D341Med (cell line): ENCODE results near the gene ADAM12.
"Not testable (repeated sequence)": the region's sequence is repeated elsewhere in the genome, so short reads cannot be mapped to it uniquely, and the experiment has no call there.

ENCODE experiments used
- DNase-seq: peaks from one replicate; pipeline ENCODE4 v3.0.0; 2012; ENCODE audit warnings: low spot score

Gene ADAM12

GRCh38 chr10:126177417-126178030 lies 210.8 kb downstream of the ADAM12 start:
- no peak for DNase-seq

GRCh38 chr10:126175641-126176262 lies 212.5 kb downstream of the ADAM12 start:
- no peak for DNase-seq

GRCh38 chr10:126172755-126173154 lies 215.5 kb downstream of the ADAM12 start:
- DNase-seq = not testable (repeated sequence)

GRCh38 chr10:126171555-126171954 lies 216.7 kb downstream of the ADAM12 start:
- DNase-seq = no peak

- DNase-seq = no peak
These were observed 217.5 kb downstream of the ADAM12 start for GRCh38 chr10:126170776-126171175.

GRCh38 chr10:126170371-126170770 lies 217.9 kb downstream of the ADAM12 start:
- no peak for DNase-seq

GRCh38 chr10:126169899-126170298 lies 218.4 kb downstream of the ADAM12 start:
- DNase-seq = no peak

- no peak for DNase-seq
These were observed 221.5 kb downstream of the ADAM12 start for GRCh38 chr10:126166797-126167196.

- no peak for DNase-seq
These were observed 222.4 kb downstream of the ADAM12 start for GRCh38 chr10:126165874-126166273.

- DNase-seq = no peak
These were observed 224.8 kb downstream of the ADAM12 start for GRCh38 chr10:126163506-126163905.

- DNase-seq = no peak
These were observed 226.6 kb downstream of the ADAM12 start for GRCh38 chr10:126161691-126162090.

- no peak for DNase-seq
These were observed 227.2 kb downstream of the ADAM12 start for GRCh38 chr10:126160971-126161630.

GRCh38 chr10:126160571-126160970 lies 227.7 kb downstream of the ADAM12 start:
- DNase-seq = no peak

GRCh38 chr10:126158133-126158892 lies 230.0 kb downstream of the ADAM12 start:
- DNase-seq = no peak

GRCh38 chr10:126157189-126157588 lies 231.1 kb downstream of the ADAM12 start:
- no peak for DNase-seq

GRCh38 chr10:126156503-126156902 lies 231.8 kb downstream of the ADAM12 start:
- DNase-seq = no peak

GRCh38 chr10:126156012-126156411 lies 232.3 kb downstream of the ADAM12 start:
- DNase-seq = no peak

- no peak for DNase-seq
These were observed 232.7 kb downstream of the ADAM12 start for GRCh38 chr10:126155528-126155927.

GRCh38 chr10:126153711-126154628 lies 234.3 kb downstream of the ADAM12 start:
- DNase-seq = no peak

- DNase-seq = no peak
These were observed 240.2 kb downstream of the ADAM12 start for GRCh38 chr10:126147866-126148587.

GRCh38 chr10:126146771-126147170 lies 241.5 kb downstream of the ADAM12 start:
- DNase-seq = no peak
